Activated CD8-positive, alpha-beta memory T cell treated with anti-CD3 and anti-CD28 coated beads, Interleukin-2, amount 10 ng/mL, durations not matched to agents 7 days and 5 days (primary cell): ENCODE data around the gene MAML3. TPM values are rescaled to one million over a fixed set of nuclear protein-coding genes. Genes with fewer than 3 reads are reported as not detected.

Experiments used
- ATAC-seq: fragments of 150-1000 bp; cut with Tn5 transposase; one replicate; pipeline ENCODE4 v1.10.0; 2021; ENCODE audit warnings: moderate library complexity
- CTCF ChIA-PET: fragments of 350-600 bp; sonication (Branson Sonifier 250); formaldehyde crosslinking; loops from one replicate; lab custom pipeline; 2021; ENCODE audit warnings: antibody characterized with exemption; lab: Charles Lee
- DNase-seq: peaks from one replicate; pipeline ENCODE4 v3.0.0-alpha.2; 2020
- H3K27ac Mint-ChIP-seq: one replicate; pipeline ENCODE4 v1.8.0; 2021; ENCODE audit warnings: mild to moderate bottlenecking, mixed read lengths
- H3K27me3 Mint-ChIP-seq: one replicate; pipeline ENCODE4 v1.8.0; 2021; ENCODE audit warnings: mixed read lengths
- H3K36me3 Mint-ChIP-seq: one replicate; pipeline ENCODE4 v1.8.0; 2021; ENCODE audit warnings: mild to moderate bottlenecking, mixed read lengths
- H3K4me1 Mint-ChIP-seq: one replicate; pipeline ENCODE4 v1.8.0; 2021; ENCODE audit warnings: mixed read lengths
- H3K4me3 Mint-ChIP-seq: one replicate; pipeline ENCODE4 v1.8.0; 2021; ENCODE audit warnings: mild to moderate bottlenecking, moderate library complexity, mixed read lengths
- H3K9me3 Mint-ChIP-seq: one replicate; pipeline ENCODE4 v1.8.0; 2022; ENCODE audit warnings: low read depth, mixed read lengths
- total RNA-seq, 2 experiments: library from RNA; stranded (reverse); gene quantifications; one replicate each; pipeline ENCODE4 v1.2.3, GENCODE V29; 2021

The MAML3 gene
- total RNA-seq, 2 experiments from 2014 or later, result 1.8 to 4.3 TPM

GRCh38 chr4:139844459-139845036 is 309.4 kb downstream of the MAML3 start:
- Mint-ChIP-seq H3K27ac (no peak overlapping the region), H3K4me1 (peaks cover 10% of the 10 kb centered on the region), H3K9me3 (no peaks in the 10 kb centered on the region), H3K4me3 (no peak overlapping the region), H3K36me3 (no peaks in the 10 kb centered on the region), H3K27me3 (peaks cover 46% of the 10 kb centered on the region)
- ATAC-seq, result peak; percentile 60
- DNase-seq, result no peak
- CTCF ChIA-PET, result no interaction called here

GRCh38 chr4:139844057-139844456 is 309.9 kb downstream of the MAML3 start:
- H3K4me1 Mint-ChIP-seq, result peaks cover 10% of the 10 kb centered on the region
- no peaks in the 10 kb centered on the region for H3K36me3 Mint-ChIP-seq
- no peak overlapping the region for H3K27ac Mint-ChIP-seq
- CTCF ChIA-PET, result no interaction called here
- ATAC-seq, result no peak
- no peak for DNase-seq
- H3K9me3 Mint-ChIP-seq, result no peaks in the 10 kb centered on the region
- peaks cover 41% of the 10 kb centered on the region for H3K27me3 Mint-ChIP-seq
- no peak overlapping the region for H3K4me3 Mint-ChIP-seq

GRCh38 chr4:139843641-139844040 is 310.3 kb downstream of the MAML3 start:
- peaks cover 38% of the 10 kb centered on the region for H3K27me3 Mint-ChIP-seq
- H3K4me1 Mint-ChIP-seq, result peaks cover 10% of the 10 kb centered on the region
- ATAC-seq (no peak), DNase-seq (no peak)
- no peaks in the 10 kb centered on the region for H3K9me3 Mint-ChIP-seq
- CTCF ChIA-PET, result no interaction called here
- H3K27ac Mint-ChIP-seq, result no peak overlapping the region
- H3K36me3 Mint-ChIP-seq, result no peaks in the 10 kb centered on the region
- no peak overlapping the region for H3K4me3 Mint-ChIP-seq

- ATAC-seq, result no peak
- H3K9me3 Mint-ChIP-seq, result no peaks in the 10 kb centered on the region
- peaks cover 25% of the 10 kb centered on the region for H3K27me3 Mint-ChIP-seq
- H3K4me3 Mint-ChIP-seq, result no peak overlapping the region
- H3K36me3 Mint-ChIP-seq, result no peaks in the 10 kb centered on the region
- DNase-seq, result no peak
- no peak overlapping the region for H3K27ac Mint-ChIP-seq
- CTCF ChIA-PET, result no interaction called here
- peaks cover 10% of the 10 kb centered on the region for H3K4me1 Mint-ChIP-seq
These were observed 312.4 kb downstream of the MAML3 start for GRCh38 chr4:139841464-139842195.

GRCh38 chr4:139840773-139841172 is 313.2 kb downstream of the MAML3 start:
- CTCF ChIA-PET, result no interaction called here
- Mint-ChIP-seq H3K27ac (no peak overlapping the region), H3K36me3 (no peaks in the 10 kb centered on the region), H3K9me3 (no peaks in the 10 kb centered on the region), H3K4me1 (peaks cover 10% of the 10 kb centered on the region), H3K4me3 (no peak overlapping the region), H3K27me3 (peaks cover 22% of the 10 kb centered on the region)
- DNase-seq (no peak), ATAC-seq (no peak)

GRCh38 chr4:139839403-139840031 is 314.5 kb downstream of the MAML3 start:
- CTCF ChIA-PET, result no interaction called here
- no peak overlapping the region for H3K4me3 Mint-ChIP-seq

GRCh38 chr4:139838811-139839210 is 315.2 kb downstream of the MAML3 start:
- CTCF ChIA-PET, result no interaction called here
- ATAC-seq, result no peak
- no peak for DNase-seq
- Mint-ChIP-seq H3K4me1 (no peaks in the 10 kb centered on the region), H3K9me3 (no peaks in the 10 kb centered on the region), H3K27ac (no peak overlapping the region), H3K4me3 (no peak overlapping the region), H3K36me3 (no peaks in the 10 kb centered on the region), H3K27me3 (peaks cover 9% of the 10 kb centered on the region)

More at GRCh38 chr4:139839403-139840031, 314.5 kb downstream of the MAML3 start:
- H3K27ac Mint-ChIP-seq, result no peak overlapping the region
- H3K27me3 Mint-ChIP-seq, result peaks cover 13% of the 10 kb centered on the region
- no peaks in the 10 kb centered on the region for H3K9me3 Mint-ChIP-seq
- DNase-seq, result no peak
- ATAC-seq, result no peak
- no peaks in the 10 kb centered on the region for H3K36me3 Mint-ChIP-seq
- H3K4me1 Mint-ChIP-seq, result peaks cover 4% of the 10 kb centered on the region

GRCh38 chr4:139834981-139835391 is 319.0 kb downstream of the MAML3 start:
- CTCF ChIA-PET, result no interaction called here

GRCh38 chr4:139834226-139834662 is 319.7 kb downstream of the MAML3 start:
- H3K27me3 Mint-ChIP-seq, result peaks cover 2% of the 10 kb centered on the region
- no peaks in the 10 kb centered on the region for H3K9me3 Mint-ChIP-seq
- CTCF ChIA-PET, result no interaction called here
- no peaks in the 10 kb centered on the region for H3K36me3 Mint-ChIP-seq
- DNase-seq (no peak), ATAC-seq (no peak)
- H3K27ac Mint-ChIP-seq, result no peak overlapping the region
- no peak overlapping the region for H3K4me3 Mint-ChIP-seq
- no peaks in the 10 kb centered on the region for H3K4me1 Mint-ChIP-seq

More at GRCh38 chr4:139834981-139835391, 319.0 kb downstream of the MAML3 start:
- Mint-ChIP-seq H3K4me3 (no peak overlapping the region), H3K36me3 (no peaks in the 10 kb centered on the region), H3K9me3 (no peaks in the 10 kb centered on the region), H3K27me3 (peaks cover 2% of the 10 kb centered on the region), H3K4me1 (no peaks in the 10 kb centered on the region), H3K27ac (no peak overlapping the region)
- ATAC-seq (no peak), DNase-seq (no peak)

GRCh38 chr4:139833151-139833910 is 320.7 kb downstream of the MAML3 start:
- Mint-ChIP-seq H3K27me3 (peaks cover 4% of the 10 kb centered on the region), H3K4me3 (no peak overlapping the region), H3K9me3 (no peaks in the 10 kb centered on the region), H3K4me1 (no peaks in the 10 kb centered on the region), H3K36me3 (no peaks in the 10 kb centered on the region), H3K27ac (no peak overlapping the region)
- DNase-seq (no peak), ATAC-seq (no peak)
- CTCF ChIA-PET, result no interaction called here

GRCh38 chr4:139828966-139829664 is 324.9 kb downstream of the MAML3 start:
- DNase-seq, result no peak
- Mint-ChIP-seq H3K27ac (no peak overlapping the region), H3K36me3 (no peaks in the 10 kb centered on the region), H3K27me3 (peaks cover 10% of the 10 kb centered on the region), H3K4me1 (no peaks in the 10 kb centered on the region), H3K4me3 (no peak overlapping the region), H3K9me3 (no peaks in the 10 kb centered on the region)
- ATAC-seq, result no peak
- CTCF ChIA-PET, result no interaction called here

GRCh38 chr4:139826426-139826825 is 327.6 kb downstream of the MAML3 start:
- Mint-ChIP-seq H3K36me3 (no peaks in the 10 kb centered on the region), H3K9me3 (no peaks in the 10 kb centered on the region), H3K27ac (no peak overlapping the region), H3K27me3 (peaks cover 10% of the 10 kb centered on the region), H3K4me1 (no peaks in the 10 kb centered on the region), H3K4me3 (no peak overlapping the region)
- DNase-seq, result no peak
- CTCF ChIA-PET, result no interaction called here
- no peak for ATAC-seq

GRCh38 chr4:139825523-139826014 is 328.4 kb downstream of the MAML3 start:
- Mint-ChIP-seq H3K9me3 (no peaks in the 10 kb centered on the region), H3K36me3 (no peaks in the 10 kb centered on the region), H3K4me1 (no peaks in the 10 kb centered on the region), H3K27ac (no peak overlapping the region), H3K27me3 (peaks cover 8% of the 10 kb centered on the region), H3K4me3 (no peak overlapping the region)
- no peak for DNase-seq
- no peak for ATAC-seq
- CTCF ChIA-PET, result no interaction called here
